Measurements from ENCODE around the gene CCN5.

DNA sequence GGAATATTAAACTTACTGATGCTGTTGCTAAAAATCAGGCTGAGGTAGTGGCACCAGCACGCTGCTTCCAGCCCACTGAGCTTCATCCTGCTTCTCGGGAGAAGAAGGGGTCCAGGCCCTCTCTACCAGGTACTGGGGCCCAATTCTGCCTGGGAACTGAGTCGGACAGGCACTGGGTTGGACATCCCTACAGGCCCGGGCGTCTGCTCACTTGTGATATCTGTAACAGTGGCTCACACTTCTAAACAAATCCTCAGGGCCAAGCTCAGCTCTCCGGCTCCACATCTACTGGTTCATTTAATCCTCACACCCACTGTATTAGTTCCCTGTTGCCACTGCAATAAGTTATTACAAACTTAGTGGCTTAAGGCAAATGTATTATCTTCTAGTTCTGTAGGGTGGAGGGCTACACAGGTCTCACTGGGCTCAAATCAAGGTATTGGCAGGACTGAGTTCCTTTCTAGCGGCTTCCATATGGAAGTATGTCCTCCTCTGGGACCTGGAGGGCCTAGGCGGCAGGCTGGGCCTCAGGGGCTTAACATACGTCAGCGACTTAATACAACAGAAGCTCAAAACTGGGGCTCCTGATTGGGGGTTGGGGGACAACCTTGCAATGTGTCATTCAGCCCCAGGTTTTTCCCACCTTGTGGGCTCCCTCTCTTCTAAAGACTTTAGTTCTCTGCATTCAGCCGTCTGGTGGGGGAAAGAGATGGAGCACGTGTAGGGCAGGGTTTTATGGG, 28.9 kb downstream of the CCN5 start:
- TF ChIP-seq, protein P1, sequence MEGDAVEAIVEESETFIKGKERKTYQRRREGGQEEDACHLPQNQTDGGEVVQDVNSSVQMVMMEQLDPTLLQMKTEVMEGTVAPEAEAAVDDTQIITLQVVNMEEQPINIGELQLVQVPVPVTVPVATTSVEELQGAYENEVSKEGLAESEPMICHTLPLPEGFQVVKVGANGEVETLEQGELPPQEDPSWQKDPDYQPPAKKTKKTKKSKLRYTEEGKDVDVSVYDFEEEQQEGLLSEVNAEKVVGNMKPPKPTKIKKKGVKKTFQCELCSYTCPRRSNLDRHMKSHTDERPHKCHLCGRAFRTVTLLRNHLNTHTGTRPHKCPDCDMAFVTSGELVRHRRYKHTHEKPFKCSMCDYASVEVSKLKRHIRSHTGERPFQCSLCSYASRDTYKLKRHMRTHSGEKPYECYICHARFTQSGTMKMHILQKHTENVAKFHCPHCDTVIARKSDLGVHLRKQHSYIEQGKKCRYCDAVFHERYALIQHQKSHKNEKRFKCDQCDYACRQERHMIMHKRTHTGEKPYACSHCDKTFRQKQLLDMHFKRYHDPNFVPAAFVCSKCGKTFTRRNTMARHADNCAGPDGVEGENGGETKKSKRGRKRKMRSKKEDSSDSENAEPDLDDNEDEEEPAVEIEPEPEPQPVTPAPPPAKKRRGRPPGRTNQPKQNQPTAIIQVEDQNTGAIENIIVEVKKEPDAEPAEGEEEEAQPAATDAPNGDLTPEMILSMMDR (conservative IDR thresholded peaks at IDR 0.05 in 1 of 2, IDR thresholded peaks at IDR 0.05 in 1 of 2; ENCODE audit: extremely low read depth in 1 of 2, insufficient read depth in 1 of 2, low read depth in 1 of 2, low read length in 2 of 2) = no peak
- no peak for TF ChIP-seq EZH2 (IDR thresholded peaks at IDR 0.05; ENCODE audit: borderline replicate concordance, low read length)
